Muscle layer of colon (tissue), 2 donors: ENCODE measurements around the gene CA4.
"Not testable (repeated sequence)": the region's sequence is repeated elsewhere in the genome, so short reads cannot be mapped to it uniquely, and the experiment has no call there.

Source experiments
- H3K27ac ChIP-seq: one replicate; pipeline ENCODE4 v1.7.0; 2013; ENCODE audit warnings: low read depth, mild to moderate bottlenecking, low read length, moderate library complexity
- H3K27me3 ChIP-seq, 2 donors: one replicate each; pipeline ENCODE4 v1.7.0; 2013; ENCODE audit warnings: low read length in 2 of 2, mild to moderate bottlenecking in 2 of 2; ENCODE audit not compliant: insufficient read depth in 2 of 2, control insufficient read depth in 1 of 2
- H3K36me3 ChIP-seq: one replicate; pipeline ENCODE4 v1.7.0; 2013; ENCODE audit warnings: mild to moderate bottlenecking, low read length; ENCODE audit not compliant: insufficient read depth
- H3K4me1 ChIP-seq: one replicate; pipeline ENCODE4 v1.7.0; 2013; ENCODE audit warnings: mild to moderate bottlenecking, low read length; ENCODE audit not compliant: insufficient read depth
- H3K4me3 ChIP-seq, 2 donors: one replicate each; pipeline ENCODE4 v1.7.0; 2013; ENCODE audit warnings: low read length in 2 of 2, low read depth in 1 of 2, mild to moderate bottlenecking in 1 of 2, moderate library complexity in 1 of 2
- H3K9ac ChIP-seq: one replicate; pipeline ENCODE4 v1.7.0; 2013; ENCODE audit warnings: low read length
- H3K9me3 ChIP-seq: one replicate; pipeline ENCODE4 v1.7.0; 2013; ENCODE audit warnings: mild to moderate bottlenecking, low read length
- donor health status: abdominal sarcoma.
- donor health status: Adenocarcinoma of cecum.

CA4 gene

DNA sequence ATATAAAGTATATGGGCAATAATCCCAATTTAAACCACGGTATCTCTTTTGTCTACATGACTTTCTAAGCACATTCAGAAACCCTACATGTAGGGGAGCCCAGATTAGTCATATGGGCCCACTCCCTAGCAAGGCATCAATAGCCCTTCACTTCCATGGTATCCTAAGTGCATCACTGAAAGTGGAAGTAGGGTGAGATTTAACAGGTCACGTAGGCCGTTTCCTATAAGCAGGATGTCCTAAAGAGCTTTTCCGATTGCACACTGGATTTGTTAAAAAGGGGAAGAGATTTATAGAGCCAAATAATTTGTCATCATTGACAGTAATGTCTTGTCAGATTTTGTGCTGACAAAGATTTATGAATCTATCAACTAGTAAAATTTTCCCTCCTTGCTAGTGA, 39.0 kb downstream of the CA4 start:
- peaks cover 24% of the 10 kb centered on the region for H3K36me3 ChIP-seq

GRCh38 chr17:60190032-60190431, 40.3 kb downstream of the CA4 start:
- not testable (repeated sequence) for H3K9me3 ChIP-seq, H3K9ac ChIP-seq, H3K4me1 ChIP-seq, H3K27ac ChIP-seq, H3K4me3 ChIP-seq, H3K27me3 ChIP-seq
- H3K36me3 ChIP-seq, result peaks cover 30% of the 10 kb centered on the region

More for the DNA sequence above, 39.0 kb downstream of the CA4 start:
- H3K4me3 ChIP-seq, result no peak overlapping the region
- no peak overlapping the region for H3K9ac ChIP-seq
- H3K27me3 ChIP-seq, result no peaks in the 10 kb centered on the region
- no peaks in the 10 kb centered on the region for H3K9me3 ChIP-seq
- no peak overlapping the region for H3K27ac ChIP-seq
- H3K4me1 ChIP-seq, result no peaks in the 10 kb centered on the region

DNA sequence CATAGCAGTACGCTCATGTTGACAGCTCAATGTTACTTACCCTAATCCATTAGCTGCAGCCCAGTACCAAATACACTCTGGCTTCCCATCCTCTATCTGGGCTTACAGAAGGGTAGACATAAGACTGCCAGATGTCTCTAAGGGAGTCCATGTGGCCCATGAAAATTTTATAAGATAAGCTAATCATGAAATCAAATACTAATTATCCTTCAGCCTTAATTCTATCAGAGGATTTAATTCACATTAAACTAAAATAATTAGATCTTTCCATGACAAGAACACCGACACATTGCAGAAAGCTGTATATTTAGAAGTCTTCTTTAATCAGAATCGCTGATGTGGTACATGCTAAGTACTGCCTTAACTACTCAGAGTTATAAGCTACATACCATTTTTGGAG, 43.3 kb downstream of the CA4 start:
- not testable (repeated sequence) for H3K4me1 ChIP-seq, H3K27ac ChIP-seq, H3K27me3 ChIP-seq, H3K4me3 ChIP-seq, H3K9me3 ChIP-seq, H3K9ac ChIP-seq
- H3K36me3 ChIP-seq, result peaks cover 33% of the 10 kb centered on the region

DNA sequence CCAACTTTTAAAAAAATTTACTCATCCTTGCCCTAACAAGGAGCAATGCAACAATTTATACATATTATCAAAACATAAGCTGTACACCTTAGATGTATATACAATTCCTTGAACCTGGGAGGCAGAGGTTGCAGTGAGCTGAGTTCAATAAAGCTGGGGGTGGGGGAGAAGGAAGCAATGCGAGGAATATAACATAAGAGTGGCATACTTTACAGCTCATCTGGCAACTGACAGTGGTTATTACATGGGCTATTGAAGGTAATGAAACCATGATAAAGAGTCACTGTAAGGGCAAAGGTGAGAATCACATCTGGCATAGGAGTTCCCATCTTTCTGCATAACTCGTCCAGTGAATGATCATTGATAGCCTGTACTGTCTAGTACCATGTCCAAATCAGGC, 43.7 kb downstream of the CA4 start:
- no peaks in the 10 kb centered on the region for H3K9me3 ChIP-seq
- H3K9ac ChIP-seq, result no peak overlapping the region
- H3K27ac ChIP-seq, result no peak overlapping the region
- no peaks in the 10 kb centered on the region for H3K4me1 ChIP-seq
- H3K4me3 ChIP-seq, result no peak overlapping the region
- H3K36me3 ChIP-seq, result peaks cover 37% of the 10 kb centered on the region
- H3K27me3 ChIP-seq, result no peaks in the 10 kb centered on the region

DNA sequence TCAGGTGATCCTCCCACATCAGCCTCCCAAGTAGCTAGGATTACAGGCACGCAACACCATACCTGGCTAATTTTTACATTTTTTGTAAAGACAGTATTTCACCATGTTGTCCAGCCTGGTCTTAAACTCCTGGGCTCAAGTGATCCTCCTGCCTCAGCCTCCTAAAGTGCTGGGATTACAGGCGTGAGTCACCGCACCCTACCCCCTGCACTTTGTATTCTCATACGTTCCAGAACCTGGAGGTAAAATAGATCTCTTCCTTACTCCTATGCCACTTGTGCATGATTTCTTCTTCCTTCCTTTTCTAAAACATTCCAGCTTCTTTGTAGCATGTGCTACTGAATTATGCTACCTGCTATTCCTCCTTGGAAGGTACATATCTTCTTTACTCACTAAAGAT, 44.4 kb downstream of the CA4 start:
- not testable (repeated sequence) for H3K4me3 ChIP-seq, H3K4me1 ChIP-seq, H3K9ac ChIP-seq, H3K9me3 ChIP-seq, H3K27ac ChIP-seq, H3K27me3 ChIP-seq
- peaks cover 32% of the 10 kb centered on the region for H3K36me3 ChIP-seq

- not testable (repeated sequence) for H3K27ac ChIP-seq, H3K9me3 ChIP-seq, H3K4me1 ChIP-seq, H3K9ac ChIP-seq, H3K27me3 ChIP-seq, H3K4me3 ChIP-seq
- peaks cover 12% of the 10 kb centered on the region for H3K36me3 ChIP-seq
These were observed 48.9 kb downstream of the CA4 start for GRCh38 chr17:60198630-60199029.

DNA sequence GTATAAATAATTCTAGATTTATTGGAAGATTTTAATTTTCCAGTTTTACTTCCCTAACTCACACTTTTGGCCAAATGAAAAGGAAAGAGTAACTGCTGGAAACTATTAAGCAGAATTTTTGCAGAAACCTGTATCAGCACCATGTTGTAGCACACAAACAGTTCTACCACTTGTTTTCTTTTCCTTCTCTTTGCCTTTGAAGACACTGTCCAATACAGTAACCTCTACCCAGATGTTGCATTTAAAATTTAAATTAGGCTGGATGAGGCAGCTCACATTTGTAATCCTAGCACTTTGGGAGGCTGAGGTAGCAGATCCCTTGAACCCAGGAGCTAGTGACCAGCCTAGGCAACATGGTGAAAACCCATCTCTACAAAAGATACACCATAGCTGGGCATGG, 56.0 kb downstream of the CA4 start:
- not testable (repeated sequence) for H3K27ac ChIP-seq, H3K36me3 ChIP-seq, H3K27me3 ChIP-seq, H3K4me3 ChIP-seq, H3K9me3 ChIP-seq, H3K4me1 ChIP-seq, H3K9ac ChIP-seq

DNA sequence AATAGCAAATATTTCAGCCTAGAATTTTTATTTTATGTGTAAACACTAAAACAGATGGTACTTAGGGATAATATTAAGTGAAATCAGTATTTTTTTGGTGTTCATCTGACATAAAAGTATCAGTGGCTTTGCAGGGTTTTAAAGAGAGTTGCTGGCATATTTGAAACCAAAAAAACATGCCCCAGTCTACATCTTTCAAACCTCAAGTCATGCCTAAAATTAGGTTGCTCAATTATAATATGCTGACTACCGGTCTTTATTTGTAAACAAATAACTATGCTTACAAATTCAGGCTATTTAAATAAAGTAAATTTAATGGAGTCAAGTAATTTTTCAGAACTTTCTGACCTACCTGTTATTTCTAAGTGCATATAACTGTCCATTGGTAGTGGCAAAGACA, 58.5 kb downstream of the CA4 start:
- H3K9ac ChIP-seq, H3K27ac ChIP-seq, H3K36me3 ChIP-seq, H3K9me3 ChIP-seq, H3K27me3 ChIP-seq, H3K4me3 ChIP-seq, H3K4me1 ChIP-seq: not testable (repeated sequence)
